HG03521 (cell line): ENCODE data around the gene CALR3.
A peak's percentile ranks its signal among the peaks of the same experiment; 100 is the strongest.
"Not testable (repeated sequence)": the region's sequence is repeated elsewhere in the genome, so short reads cannot be mapped to it uniquely, and the experiment has no call there.

Source experiments
- ATAC-seq: cut with Tn5 transposase; IDR thresholded peaks from one replicate; pipeline ENCODE4 v1.9.1; 2021; ENCODE audit warnings: mild to moderate bottlenecking, moderate library complexity; ENCODE audit not compliant: unreplicated experiment

The CALR3 gene, protein sequence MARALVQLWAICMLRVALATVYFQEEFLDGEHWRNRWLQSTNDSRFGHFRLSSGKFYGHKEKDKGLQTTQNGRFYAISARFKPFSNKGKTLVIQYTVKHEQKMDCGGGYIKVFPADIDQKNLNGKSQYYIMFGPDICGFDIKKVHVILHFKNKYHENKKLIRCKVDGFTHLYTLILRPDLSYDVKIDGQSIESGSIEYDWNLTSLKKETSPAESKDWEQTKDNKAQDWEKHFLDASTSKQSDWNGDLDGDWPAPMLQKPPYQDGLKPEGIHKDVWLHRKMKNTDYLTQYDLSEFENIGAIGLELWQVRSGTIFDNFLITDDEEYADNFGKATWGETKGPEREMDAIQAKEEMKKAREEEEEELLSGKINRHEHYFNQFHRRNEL

DNA sequence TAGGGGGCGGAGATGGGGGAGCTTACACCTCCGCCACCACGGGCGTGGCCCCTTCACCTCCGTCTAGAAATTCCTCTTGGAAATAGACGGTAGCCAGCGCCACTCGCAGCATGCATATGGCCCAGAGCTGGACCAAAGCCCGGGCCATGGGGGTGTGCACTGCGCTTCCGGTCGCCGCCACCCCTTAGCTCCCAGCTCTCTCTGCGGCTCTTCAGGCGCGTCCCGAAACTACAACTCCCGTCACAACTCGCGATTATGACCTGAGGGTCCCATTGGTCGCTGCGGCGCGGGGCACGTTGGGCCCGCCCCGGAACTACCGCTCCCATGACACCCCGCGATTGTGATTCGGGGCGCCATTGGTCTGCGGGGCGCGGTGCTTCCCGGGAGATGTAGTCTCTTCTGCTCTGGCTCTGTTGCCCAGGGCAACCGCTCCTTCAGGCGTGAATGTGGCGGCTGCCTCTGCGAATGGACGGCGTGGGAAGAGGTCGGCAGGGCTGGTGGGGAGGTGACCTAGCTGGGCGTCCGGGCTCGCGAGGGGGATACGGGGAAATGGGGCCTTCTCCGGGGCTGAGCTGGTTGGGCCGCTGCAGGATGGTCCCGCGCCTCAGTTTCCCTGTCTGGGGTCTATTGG is at the start of gene CALR3, which contains the start of gene C19orf44:
CALR3 (minus strand) TSS at position 186 of the 631 bp plus-strand sequence; CDS start at position 148, 38 bp downstream.
C19orf44 (plus strand) TSS at position 413 of the 631 bp plus-strand sequence. CDS start 4,399 bp downstream, outside the sequence.
- peak; percentile 96 for ATAC-seq

DNA sequence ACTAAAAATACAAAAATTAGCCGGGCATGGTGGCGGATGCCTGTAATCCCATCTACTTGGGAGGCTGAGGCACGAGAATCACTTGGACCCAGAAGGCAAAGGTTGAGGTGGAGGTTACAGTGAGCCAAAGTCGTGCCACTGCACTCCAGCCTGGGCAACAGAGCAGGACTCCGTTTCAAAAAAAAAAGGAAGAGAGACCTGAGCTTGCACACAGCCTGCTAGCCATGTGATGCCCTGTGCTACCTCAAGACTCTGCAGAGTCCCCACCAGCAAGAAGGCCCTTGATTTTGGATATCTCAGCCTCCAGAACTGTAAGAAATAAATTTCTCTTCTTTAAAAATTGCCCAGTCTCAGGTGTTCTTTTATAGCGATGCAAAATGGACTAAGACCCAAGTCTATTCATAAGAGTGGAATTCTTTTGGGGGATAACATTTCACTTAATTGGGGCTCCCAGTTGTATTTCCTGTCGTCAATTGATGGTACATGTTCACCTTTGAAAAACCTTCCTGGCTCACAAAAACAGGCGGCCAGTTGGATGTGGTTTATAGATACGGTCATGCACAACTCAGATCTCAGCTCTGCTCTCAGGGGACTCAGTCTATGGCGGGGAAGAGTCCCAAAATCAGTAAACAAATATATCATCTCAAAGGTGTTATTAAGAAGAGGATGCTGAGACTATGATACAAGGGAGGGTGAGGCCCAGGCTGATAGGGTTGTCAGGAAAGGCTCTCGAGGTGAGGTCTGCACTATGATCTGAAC is 48.7 kb upstream of the CALR3 start:
- no peak for ATAC-seq

DNA sequence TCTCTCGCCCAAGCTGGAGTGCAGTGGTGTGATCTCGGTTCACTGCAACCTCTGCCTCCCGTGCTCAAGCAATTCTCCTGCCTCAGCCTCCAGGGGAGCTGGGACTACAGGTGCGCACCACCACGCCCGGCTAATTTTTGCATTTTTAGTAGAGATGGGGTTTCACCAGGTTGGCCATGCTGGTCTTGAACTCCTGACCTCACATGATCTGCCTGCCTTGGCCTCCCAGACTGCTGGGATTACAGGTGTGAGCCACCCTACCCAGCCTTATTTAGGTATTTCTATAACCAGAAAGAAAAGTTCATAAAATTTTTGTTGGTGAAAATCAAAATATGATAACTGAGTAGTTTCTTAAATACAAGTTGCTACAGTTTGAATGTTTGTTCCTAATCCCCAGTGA is 47.8 kb upstream of the CALR3 start:
- not testable (repeated sequence) for ATAC-seq

DNA sequence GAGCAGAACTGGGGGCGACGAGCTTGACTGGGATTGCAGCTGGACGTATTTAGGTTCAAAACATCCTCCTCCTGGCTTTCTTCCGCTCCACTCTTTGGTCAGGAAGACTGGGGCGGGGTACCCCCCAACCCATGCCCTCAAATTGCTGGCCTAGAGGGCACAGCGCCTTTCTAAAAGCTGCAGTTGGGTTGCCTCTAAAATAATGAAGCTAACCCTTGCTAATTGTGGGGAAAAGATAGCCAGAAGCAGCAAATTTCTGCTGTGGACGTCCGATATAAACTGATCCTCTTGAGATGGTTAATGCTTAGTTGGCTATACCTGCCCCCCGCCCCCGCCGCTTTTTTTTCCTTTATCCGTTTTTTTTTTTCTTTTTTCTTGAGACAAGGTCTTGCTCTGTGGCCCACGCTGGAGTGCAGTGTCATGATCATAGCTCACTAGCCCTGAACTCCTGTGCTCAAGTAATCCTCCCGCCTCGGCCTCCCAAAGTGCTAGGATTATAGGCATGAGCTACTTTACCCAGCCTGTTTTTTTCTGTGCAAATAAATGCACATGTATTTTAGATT is 47.0 kb upstream of the CALR3 start:
- no peak for ATAC-seq

DNA sequence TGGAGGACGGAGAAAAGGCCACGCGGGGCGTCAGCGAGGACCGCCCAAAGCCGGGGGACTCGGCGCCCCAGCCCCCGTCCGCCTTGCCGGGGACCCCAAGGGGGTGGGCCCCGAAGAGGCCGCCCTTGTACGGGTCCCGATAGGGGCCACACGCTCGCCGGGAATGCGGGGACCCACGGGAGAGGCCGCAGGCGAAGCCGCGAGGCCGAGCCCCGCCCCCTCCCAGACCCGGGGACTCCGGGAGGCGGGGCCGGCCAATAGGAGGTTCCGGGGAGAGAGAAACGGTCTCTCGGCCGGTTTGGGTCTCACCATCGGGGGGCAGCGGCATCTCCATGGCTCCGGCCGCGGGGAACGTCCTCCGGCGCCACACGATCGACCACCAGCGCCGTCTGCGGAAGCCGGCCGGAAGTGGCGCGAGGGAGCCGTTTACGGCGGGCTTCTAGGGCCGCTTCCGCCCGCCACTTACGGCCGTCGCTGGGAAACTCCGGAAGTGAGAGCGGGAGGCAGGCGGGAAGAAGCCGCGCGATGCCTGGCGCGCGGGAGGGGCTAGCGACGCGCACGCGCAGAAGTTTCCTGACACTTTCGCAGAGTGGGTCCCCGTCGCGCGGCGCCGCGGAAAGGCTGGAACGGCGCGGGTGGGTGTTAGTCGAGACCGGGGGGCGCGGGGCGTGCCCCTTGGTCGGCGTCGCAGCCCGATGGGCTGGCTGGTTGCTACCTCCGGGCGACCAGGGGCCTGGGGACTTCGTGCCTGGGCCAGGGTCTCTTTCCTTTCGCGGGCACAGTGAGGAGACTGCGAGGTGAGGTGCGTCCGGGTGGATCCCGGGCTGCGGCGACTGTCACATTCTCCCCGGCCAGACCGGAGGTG is 46.3 kb upstream of the CALR3 start, which contains the start of gene CHERP:
CHERP (minus strand) TSS at position 393 of the 865 bp plus-strand sequence; CDS start at position 334, 59 bp downstream.
- ATAC-seq: peak; percentile 85

DNA sequence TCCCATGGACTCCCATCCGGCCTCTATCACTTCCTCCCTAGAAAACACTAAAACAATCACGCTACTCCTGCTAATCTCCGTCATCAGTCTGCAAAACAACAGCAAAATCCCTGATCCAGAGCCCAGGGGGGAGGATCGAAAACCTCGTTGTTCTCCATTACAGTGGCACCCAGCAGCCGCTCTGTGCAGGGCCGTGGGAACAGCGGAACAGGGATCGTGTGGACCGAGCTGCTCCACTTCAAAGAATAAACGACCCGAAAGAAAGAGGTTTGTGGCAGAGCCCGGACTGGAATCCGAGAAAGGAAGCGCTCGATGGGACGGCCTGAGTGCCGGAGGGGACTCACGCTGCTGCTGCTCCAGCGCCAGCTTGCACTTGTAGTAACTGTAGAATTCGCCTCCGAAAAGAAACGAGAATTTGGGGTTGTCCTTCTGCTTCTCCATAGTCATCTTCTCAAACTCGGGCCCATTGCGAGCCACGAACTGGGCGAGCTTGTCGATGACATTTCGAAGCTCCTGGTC is 45.6 kb upstream of the CALR3 start:
- ATAC-seq: no peak

DNA sequence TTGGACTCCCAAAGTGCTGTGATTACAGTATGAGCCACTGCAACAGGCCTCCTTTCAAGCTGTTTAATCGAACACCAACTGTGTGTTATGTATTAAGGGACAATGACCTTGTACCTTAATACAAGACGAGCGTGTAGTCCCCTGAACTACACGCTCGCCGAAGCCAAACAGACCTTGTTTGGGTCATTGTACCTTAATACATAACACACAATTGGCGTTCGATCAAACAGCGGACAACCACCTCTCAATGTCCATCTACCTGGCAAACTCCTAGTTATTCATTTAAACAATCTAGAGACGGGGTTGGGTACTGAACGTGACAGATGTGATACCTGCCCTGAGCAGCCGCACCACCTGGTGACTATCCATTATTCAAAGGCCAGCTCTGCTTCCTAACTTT is 45.0 kb upstream of the CALR3 start:
- no peak for ATAC-seq

DNA sequence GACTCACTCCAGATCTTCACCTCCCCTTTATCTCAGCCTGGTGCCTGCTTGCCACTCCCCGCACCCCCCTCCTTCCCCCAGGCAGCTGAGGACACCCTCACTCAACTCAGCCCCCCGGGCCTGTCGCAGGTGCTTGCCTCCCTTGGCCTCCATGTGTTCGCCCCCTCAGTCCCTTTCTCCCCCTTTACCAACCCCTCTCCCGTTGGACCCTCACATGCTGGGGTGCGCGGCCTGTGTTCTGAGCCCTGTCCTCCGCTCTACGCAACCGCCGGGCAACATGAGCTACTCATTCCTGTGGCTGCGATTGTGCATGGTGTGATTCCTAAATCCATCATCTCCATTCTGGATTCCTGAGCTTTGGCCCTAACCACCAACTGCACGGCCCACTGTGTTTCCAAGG is 41.1 kb upstream of the CALR3 start:
- no peak for ATAC-seq

DNA sequence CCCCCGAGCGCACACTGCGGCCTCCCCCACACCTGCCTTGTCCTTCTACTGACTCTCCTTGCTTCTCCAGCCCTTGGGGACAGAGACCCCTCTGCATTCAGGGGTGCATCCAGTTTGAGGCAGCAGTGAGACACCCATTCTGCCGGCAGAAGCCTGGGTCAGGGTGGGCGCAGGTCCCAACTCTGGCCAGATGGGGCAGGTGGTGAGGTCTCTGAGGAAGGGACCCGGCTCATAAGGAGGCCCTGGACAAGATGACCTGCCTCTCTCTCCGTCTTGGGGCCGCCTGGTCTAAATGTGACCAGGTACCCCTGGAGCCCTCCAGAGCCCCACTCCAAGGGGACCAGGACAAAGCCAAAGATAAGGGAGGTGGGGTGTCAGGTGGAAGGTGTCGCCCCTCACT is 40.2 kb upstream of the CALR3 start:
- ATAC-seq: no peak

DNA sequence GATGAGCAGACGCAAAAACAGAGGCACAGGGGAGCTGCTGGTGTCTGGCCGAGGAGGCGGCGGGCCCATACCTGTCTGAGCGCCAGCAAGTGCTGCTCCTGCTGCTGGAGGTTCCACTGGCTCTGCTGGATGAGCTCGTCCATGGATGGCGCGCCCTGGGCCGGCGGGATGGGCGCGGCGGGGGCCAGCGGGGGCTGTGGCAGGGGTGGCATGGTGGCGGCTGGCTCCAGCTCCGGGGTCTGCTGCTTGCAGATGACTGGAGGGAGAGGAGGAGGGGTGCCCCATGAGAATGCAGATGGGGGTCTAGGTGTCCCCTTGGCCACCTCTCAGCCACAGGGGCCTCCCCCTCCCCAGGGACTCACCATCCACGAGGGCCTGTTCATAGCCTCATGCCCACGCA is 39.4 kb upstream of the CALR3 start:
- no peak for ATAC-seq

DNA sequence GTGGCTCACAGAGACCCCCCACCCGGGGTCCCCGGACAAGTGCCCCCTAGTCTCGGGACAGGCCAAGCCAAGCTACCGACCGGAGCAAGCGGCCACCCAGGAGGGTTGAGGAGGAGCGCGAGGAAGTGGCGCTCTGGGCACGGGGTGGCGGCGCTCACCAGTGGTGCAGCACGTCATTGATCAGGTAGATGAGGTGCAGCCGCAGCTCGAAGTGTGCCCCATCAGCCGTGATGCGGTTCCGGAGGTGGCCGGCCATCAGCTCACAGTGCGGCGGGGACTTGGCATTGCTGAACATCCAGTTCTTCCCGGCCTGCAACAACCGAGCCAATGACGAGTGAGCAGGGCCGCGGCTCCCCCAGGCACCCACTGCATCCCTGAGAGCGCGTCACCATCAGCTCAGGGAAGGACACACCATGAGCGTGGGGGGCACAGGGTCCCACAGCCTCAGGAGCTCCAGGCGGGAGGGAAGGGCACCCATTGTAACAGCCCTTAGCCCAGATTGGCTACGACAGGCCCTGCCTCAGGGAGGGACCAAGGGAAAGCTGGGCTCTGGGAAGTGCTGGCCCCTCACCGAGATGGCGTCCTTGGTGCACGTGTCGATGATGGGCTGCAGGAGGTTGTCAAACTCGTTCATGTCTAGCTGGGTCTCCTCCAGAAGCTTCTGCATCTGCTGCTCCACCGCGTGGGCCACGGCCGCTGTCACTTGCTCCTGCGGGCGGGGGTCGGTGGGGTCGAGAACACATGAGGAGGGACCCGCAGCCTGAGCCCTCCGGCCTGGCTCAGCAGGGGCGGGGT is 36.7 kb upstream of the CALR3 start:
- ATAC-seq: no peak

DNA sequence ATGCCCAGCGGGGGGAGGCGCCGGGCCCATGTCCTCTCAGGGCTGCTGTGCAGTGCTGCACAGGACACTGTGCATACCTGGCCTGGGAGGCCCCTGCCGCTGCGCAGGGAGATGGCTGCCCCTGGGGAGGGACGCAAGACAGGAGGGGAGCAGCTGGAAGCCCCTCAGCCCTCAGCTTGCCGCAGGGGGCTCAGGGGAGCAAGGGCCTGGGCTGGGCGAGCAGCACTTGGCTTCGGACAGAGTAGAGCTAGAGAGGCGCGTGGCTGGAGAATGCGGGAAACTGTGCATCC is 35.4 kb upstream of the CALR3 start:
- ATAC-seq: no peak

DNA sequence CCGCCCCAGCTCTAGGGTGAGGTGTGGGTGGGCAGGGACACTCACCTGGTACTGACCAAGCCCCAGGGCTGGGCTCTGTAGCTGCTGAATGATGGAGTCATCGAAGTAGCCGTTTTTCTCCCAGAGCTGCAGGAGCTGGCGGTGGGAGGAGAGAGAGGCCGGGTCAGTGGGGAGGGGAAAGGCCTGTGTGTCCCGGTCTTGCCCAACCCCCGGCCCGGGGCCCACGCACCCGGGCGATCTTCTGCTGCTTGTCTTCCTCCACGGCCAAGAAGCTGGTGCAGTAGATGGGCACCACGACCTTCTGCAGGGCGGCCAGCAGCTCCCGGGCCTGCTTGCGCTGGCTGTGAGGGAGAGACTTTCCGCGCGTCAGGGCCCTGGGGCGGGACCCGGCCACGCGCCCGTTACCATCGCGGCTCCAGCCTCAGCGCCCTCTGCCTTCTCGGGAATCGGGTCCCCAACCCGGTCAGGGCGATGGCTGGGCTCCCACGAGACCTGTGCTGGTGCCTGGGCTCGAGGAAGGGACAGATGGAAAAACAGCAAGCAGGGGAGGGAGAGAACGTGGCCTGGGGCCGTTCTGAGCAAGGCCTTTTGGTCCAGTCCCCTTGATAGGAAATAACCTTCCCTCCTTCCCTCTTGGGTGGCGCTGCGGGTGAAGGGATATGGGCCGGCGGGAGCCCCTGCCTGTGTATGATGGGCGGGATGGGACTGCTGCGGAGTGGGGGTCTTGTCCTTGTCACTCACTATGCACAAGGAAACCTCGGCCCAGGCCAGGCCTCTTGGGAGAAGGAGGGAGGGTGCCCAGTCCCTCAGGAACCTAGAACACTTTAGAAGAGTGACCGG is 34.8 kb upstream of the CALR3 start:
- no peak for ATAC-seq

DNA sequence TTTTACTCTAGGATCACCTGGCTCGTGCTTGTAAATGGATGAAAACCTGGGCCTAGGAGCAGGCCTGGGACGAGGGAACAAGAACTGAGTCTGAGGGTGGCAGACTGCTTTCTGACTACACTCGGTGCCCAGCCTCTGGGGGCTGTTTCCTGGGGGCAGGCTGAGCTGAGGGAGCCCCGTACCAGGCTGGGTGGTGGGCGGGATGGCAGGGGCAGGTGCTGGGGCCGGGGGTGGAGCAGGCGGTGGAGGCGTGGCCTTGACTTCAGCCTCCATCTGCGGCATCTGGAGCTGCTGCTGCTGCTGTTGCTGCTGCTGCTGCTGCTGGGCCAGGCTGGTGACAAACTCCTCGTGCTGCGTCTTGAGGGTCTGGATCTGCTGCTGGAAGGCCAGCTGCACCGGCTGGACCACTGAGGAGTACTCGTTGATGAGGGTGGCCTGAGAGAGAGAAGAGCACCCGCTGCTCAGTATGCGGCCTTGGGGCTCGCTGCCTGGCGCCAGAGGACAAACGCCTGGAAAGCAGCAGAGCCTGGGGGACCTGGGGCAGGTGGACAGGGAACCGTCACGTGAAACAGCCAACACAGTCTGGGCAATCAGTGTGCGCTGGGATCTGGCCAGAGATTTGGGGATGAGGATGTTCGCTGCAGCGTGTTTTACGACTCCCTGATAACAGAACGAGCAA is 33.6 kb upstream of the CALR3 start:
- ATAC-seq: no peak

DNA sequence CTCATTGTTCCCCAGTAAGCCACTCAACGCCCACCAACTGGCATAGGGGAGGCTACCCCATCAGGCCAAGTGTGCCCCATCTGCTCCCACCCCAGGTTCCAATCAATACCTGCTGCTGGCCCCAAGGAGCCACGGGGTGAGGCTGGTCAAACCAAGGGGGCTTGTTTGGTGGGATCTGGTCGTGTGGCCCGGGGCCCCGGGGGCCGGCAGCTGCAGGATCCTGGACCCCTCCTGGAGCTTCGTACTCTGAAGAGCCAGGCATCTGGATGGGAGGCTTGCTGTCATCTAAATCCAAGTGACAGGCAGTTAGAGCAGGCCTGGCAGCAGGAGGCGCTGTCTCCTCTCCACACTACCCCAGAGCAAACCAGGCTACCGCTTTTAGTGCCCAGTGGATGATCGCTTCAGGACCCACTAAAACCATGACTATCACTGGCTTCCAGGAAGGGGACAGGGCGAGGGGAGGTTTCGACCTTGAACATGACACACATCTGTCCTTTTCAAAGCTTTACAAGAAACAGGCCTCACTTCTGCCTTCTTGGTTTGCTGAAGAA is 32.1 kb upstream of the CALR3 start:
- ATAC-seq: no peak

DNA sequence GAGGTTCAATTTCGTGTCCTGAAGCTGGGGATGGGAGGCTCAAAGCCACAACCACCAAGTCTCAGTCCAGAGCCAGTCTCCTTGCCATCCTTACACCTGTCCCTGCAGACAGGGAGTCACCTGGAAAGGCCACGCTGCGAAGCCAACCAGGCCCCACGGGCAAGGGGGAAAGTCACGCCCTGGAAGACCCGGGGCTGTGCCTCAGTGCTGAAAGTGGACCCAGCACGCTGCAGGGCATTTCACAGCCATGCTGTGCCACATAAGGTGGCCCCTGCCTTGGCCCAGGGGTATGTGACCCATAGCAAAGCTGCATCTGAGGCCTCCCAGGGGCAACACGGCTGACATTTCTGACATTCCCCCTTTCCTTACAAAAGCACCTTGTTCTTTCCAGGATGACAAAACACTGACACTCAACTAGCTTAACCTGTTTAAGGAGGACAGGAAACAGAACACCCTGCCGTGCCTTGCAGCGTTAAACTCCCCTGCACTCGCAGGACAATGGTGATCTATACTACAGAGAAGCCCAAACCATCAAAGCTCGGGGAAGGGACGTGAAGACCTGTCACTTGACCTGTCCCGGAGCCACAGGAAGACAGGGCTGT is 31.5 kb upstream of the CALR3 start:
- ATAC-seq: no peak

DNA sequence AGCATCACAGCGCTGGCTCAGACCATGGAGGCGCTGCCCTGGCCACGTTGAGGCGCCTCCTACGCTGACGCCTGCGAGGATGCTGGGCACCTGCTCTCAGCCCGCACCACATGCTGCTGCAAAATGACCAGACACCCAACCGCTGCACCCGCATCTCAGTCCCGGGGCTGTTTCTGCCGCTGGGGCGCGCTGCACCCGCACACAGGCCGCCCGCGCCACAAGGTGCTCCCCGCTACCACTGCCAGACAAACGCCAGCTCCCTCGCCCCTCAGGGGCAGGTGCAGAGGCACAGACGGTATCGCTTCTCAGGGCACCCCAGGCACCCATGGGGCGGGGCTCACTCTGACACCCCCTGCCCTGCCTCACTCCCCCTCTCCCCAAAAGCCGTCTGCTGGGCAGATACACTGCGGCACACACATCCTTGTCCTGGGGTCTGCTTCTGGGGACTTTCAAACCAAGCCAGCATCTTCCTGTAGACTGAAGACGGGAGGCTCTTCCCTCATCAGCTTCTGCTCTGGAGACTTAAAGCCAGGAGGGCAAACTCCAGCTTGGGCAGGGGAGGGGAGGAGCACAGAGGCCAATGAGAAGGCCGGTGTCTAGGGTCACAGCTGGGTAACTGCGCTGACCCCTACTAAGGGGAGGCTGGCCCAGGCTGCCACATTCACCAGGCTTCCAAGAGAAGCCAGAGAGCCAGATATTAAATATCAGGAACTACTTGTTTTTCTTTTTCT is 29.9 kb upstream of the CALR3 start:
- no peak for ATAC-seq
